SK-MEL-5 (cell line): ENCODE results near the gene RELL1. TPM values are rescaled to one million over a fixed set of nuclear protein-coding genes. Genes with fewer than 3 reads are reported as not detected.
A peak's percentile ranks its signal among the peaks of the same experiment; 100 is the strongest.

Experiments
- DNase-seq: peaks from one replicate; pipeline ENCODE4 v3.0.0-alpha.2; 2016; ENCODE audit warnings: low read depth, low spot score
- in situ Hi-C: cut with HindIII; loops from 2 replicates; pipeline ENCODE4 v1.10.0; 2016; ENCODE audit warnings: low sequenced_read_pairs, high pct_unique_total_duplicates, low pct_unique_long_range_greater_than_20kb
- total RNA-seq: library from RNA; depleted of rRNA; stranded (reverse); fragments of >200 nt; shearing (Covaris generic); gene quantifications from 2 replicates; pipeline ENCODE4 v1.2.3, GENCODE V29; 2014

Gene RELL1
- total RNA-seq, 1 experiment from 2014 or later, result 40.7 TPM

- in situ Hi-C loops, result no loop called here
- DNase-seq, result no peak
Observed at GRCh38 chr4:37623125-37623524, 63.1 kb downstream of the RELL1 start.

- in situ Hi-C loops, result no loop called here
- no peak for DNase-seq
Observed at GRCh38 chr4:37620176-37620575, 66.0 kb downstream of the RELL1 start.

GRCh38 chr4:37615720-37616063 lies 70.5 kb downstream of the RELL1 start:
- in situ Hi-C loops, result no loop called here
- no peak for DNase-seq

- no peak for DNase-seq
- in situ Hi-C loops, result no loop called here
Observed at GRCh38 chr4:37615059-37615719, 71.0 kb downstream of the RELL1 start.

- in situ Hi-C loops, result no loop called here
Observed at GRCh38 chr4:37612811-37613210, 73.4 kb downstream of the RELL1 start.

GRCh38 chr4:37609626-37610025 lies 76.5 kb downstream of the RELL1 start:
- no peak for DNase-seq
- in situ Hi-C loops, result no loop called here

More at GRCh38 chr4:37612811-37613210, 73.4 kb downstream of the RELL1 start:
- no peak for DNase-seq

- in situ Hi-C loops, result no loop called here
- no peak for DNase-seq
Observed at GRCh38 chr4:37607018-37607417, 79.2 kb downstream of the RELL1 start.

GRCh38 chr4:37605843-37606565 lies 80.2 kb downstream of the RELL1 start:
- in situ Hi-C loops, result no loop called here
- DNase-seq, result no peak

- in situ Hi-C loops, result no loop called here
- DNase-seq, result peak; percentile 26
Observed at GRCh38 chr4:37604461-37604860, 81.7 kb downstream of the RELL1 start.

GRCh38 chr4:37603711-37604110 lies 82.5 kb downstream of the RELL1 start:
- no peak for DNase-seq
- in situ Hi-C loops, result no loop called here

GRCh38 chr4:37603070-37603468 lies 83.1 kb downstream of the RELL1 start:
- in situ Hi-C loops, result no loop called here

GRCh38 chr4:37602454-37603069 lies 83.6 kb downstream of the RELL1 start:
- in situ Hi-C loops, result no loop called here
- no peak for DNase-seq

More at GRCh38 chr4:37603070-37603468, 83.1 kb downstream of the RELL1 start:
- peak; percentile 78 for DNase-seq

- DNase-seq, result no peak
- in situ Hi-C loops, result no loop called here
Observed at GRCh38 chr4:37601531-37601930, 84.6 kb downstream of the RELL1 start.

GRCh38 chr4:37599092-37599790 lies 86.9 kb downstream of the RELL1 start:
- in situ Hi-C loops, result no loop called here
- DNase-seq, result no peak

- DNase-seq, result no peak
- in situ Hi-C loops, result no loop called here
Observed at GRCh38 chr4:37597034-37597433, 89.1 kb downstream of the RELL1 start.

- DNase-seq, result no peak
- in situ Hi-C loops, result no loop called here
Observed at GRCh38 chr4:37595875-37596680, 90.1 kb downstream of the RELL1 start.

GRCh38 chr4:37594099-37594498 lies 92.1 kb downstream of the RELL1 start:
- peak; percentile 21 for DNase-seq
- in situ Hi-C loops, result no loop called here

GRCh38 chr4:37591349-37591748 lies 94.8 kb downstream of the RELL1 start:
- DNase-seq, result no peak
- in situ Hi-C loops, result no loop called here
